ENCODE results near the gene CCDC69. TPM values are rescaled to one million over a fixed set of nuclear protein-coding genes. Genes with fewer than 3 reads are reported as not detected.
A peak's percentile ranks its signal among the peaks of the same experiment; 100 is the strongest.
"Not testable (repeated sequence)": the region's sequence is repeated elsewhere in the genome, so short reads cannot be mapped to it uniquely, and the experiment has no call there.

The CCDC69 gene
- total and polyA plus RNA-seq, 2 donors (not counting 1 experiment from before 2014, with no cell fraction given) = 58.7 to 125 TPM

DNA sequence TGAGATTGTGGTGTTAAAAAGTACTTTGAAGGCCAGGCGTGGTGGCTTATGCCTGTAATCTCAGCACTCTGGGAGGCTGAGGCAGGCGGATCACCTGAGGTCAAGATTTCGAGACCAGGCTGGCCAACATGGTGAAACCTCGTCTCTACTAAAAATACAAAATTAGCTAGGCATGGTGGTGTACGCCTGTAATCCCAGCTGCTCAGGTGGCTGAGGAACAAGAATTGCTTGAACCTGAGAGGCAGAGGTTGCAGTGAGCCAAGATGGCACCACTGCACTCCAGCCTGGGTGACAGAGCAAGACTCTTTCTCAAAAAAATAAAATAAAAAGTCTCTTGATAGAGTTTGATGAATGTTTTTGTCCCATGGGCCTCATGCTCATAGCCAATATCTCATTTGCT, 47.6 kb downstream of the CCDC69 start:
- H3K9ac ChIP-seq (ENCODE audit: low read length); ATAC-seq (ENCODE audit: low read depth); H3K9me3 Mint-ChIP-seq (ENCODE audit: insufficient read depth); H3K27me3 Mint-ChIP-seq; H3K27me3 ChIP-seq (replicated peaks in 1 of 4; ENCODE audit: control extremely low read depth in 1 of 4, control insufficient read depth in 3 of 4, insufficient read depth in 4 of 4, low read length in 3 of 4); DNase-seq; H3K79me2 ChIP-seq (ENCODE audit: control insufficient read depth, insufficient read depth, low read length); H3K4me3 ChIP-seq (ENCODE audit: control extremely low read depth in 1 of 5, extremely low read depth in 1 of 5, insufficient read depth in 1 of 5, low read depth in 2 of 5, low read length in 4 of 5); H3K4me3 Mint-ChIP-seq; H4K20me1 ChIP-seq (ENCODE audit: control insufficient read depth, insufficient read depth, low read length, poor library complexity, severe bottlenecking); H3K9me3 ChIP-seq (ENCODE audit: control extremely low read depth in 1 of 3, control insufficient read depth in 2 of 3, insufficient read depth in 1 of 3, low read length in 2 of 3); H2AFZ ChIP-seq (ENCODE audit: insufficient read depth, low read depth, low read length, poor library complexity, severe bottlenecking); H3K27ac ChIP-seq (ENCODE audit: low read length in 2 of 2); H3K27ac Mint-ChIP-seq; H3K4me2 ChIP-seq (replicated peaks; ENCODE audit: low read depth, low read length, poor library complexity, severe bottlenecking); POLR2A ChIA-PET: not testable (repeated sequence)
- Histone ChIP-seq H3K4me1 (ENCODE audit: control insufficient read depth in 2 of 2, insufficient read depth in 2 of 2, low read length in 2 of 2) (peaks cover 31 to 36% of the 10 kb centered on the region in 2 donors), H3K36me3 (replicated peaks in 1 of 2; ENCODE audit: control extremely low read depth in 1 of 2, control insufficient read depth in 1 of 2, extremely low read depth in 1 of 2, insufficient read depth in 2 of 2, low read length in 1 of 2) (peaks cover 0 to 19% of the 10 kb centered on the region in 2 experiments)
- intact Hi-C loops (cut with micrococcal nuclease) = loop anchor here (5.0 kb wide), 1 partner anchor 321 kb away; no protein-coding TSS in a partner anchor
- 100% methylated on average over 4 of the region's 5 CpGs for WGBS (ENCODE audit: insufficient coverage)
- H3K4me1 Mint-ChIP-seq = peaks cover 51% of the 10 kb centered on the region
- CTCF ChIA-PET = interaction anchor here (0.9 to 2.6 kb wide), 7 partner anchors 8 to 125 kb away, joined by 3 to 11 read pairs (median 4); no protein-coding TSS in a partner anchor

DNA sequence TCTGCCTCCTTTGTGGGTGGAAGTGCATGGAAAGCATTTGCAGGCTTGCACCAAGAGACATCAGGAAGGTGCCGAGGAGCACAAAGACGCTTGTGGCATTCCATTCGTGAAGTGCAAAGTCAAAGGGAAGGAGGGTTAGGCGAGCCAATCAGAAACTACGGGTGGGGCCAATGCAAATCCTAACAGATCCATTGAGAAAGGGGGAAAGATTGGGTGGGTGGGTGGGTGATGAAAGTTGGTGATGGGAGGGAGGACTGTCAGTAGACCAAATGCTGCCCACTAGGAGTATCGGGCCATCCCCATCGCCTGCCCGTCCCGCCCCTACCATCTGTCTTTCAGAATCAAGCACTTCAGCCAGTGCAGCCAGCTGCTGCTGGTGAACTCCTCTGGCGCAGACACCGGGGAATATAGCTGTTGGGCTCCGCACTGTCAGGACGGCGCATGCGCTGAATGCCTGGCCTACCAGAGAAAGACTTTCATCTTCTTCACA, 49.2 kb downstream of the CCDC69 start:
- DNase-seq = no peak
- CTCF ChIA-PET = no interaction called here
- Histone ChIP-seq H3K9ac (ENCODE audit: low read length) (no peak overlapping the region), H3K27ac (ENCODE audit: low read length in 2 of 2) (no peak overlapping the region), H3K4me1 (ENCODE audit: control insufficient read depth in 2 of 2, insufficient read depth in 2 of 2, low read length in 2 of 2) (peaks cover 43 to 44% of the 10 kb centered on the region in 2 donors), H3K27me3 (replicated peaks in 1 of 4; ENCODE audit: control extremely low read depth in 1 of 4, control insufficient read depth in 3 of 4, insufficient read depth in 4 of 4, low read length in 3 of 4) (no peaks in the 10 kb centered on the region), H3K4me3 (ENCODE audit: control extremely low read depth in 1 of 5, extremely low read depth in 1 of 5, insufficient read depth in 1 of 5, low read depth in 2 of 5, low read length in 4 of 5) (no peak overlapping the region), H3K36me3 (replicated peaks in 1 of 2; ENCODE audit: control extremely low read depth in 1 of 2, control insufficient read depth in 1 of 2, extremely low read depth in 1 of 2, insufficient read depth in 2 of 2, low read length in 1 of 2) (peaks cover 0 to 6% of the 10 kb centered on the region in 2 experiments), H2AFZ (ENCODE audit: insufficient read depth, low read depth, low read length, poor library complexity, severe bottlenecking) (no peak overlapping the region), H3K4me2 (replicated peaks; ENCODE audit: low read depth, low read length, poor library complexity, severe bottlenecking) (no peak overlapping the region), H4K20me1 (ENCODE audit: control insufficient read depth, insufficient read depth, low read length, poor library complexity, severe bottlenecking) (no peaks in the 10 kb centered on the region), H3K9me3 (ENCODE audit: control extremely low read depth in 1 of 3, control insufficient read depth in 2 of 3, insufficient read depth in 1 of 3, low read length in 2 of 3) (no peaks in the 10 kb centered on the region), H3K79me2 (ENCODE audit: control insufficient read depth, insufficient read depth, low read length) (no peaks in the 10 kb centered on the region)
- ATAC-seq (ENCODE audit: low read depth) = no peak
- TF ChIP-seq, protein P1, sequence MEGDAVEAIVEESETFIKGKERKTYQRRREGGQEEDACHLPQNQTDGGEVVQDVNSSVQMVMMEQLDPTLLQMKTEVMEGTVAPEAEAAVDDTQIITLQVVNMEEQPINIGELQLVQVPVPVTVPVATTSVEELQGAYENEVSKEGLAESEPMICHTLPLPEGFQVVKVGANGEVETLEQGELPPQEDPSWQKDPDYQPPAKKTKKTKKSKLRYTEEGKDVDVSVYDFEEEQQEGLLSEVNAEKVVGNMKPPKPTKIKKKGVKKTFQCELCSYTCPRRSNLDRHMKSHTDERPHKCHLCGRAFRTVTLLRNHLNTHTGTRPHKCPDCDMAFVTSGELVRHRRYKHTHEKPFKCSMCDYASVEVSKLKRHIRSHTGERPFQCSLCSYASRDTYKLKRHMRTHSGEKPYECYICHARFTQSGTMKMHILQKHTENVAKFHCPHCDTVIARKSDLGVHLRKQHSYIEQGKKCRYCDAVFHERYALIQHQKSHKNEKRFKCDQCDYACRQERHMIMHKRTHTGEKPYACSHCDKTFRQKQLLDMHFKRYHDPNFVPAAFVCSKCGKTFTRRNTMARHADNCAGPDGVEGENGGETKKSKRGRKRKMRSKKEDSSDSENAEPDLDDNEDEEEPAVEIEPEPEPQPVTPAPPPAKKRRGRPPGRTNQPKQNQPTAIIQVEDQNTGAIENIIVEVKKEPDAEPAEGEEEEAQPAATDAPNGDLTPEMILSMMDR (IDR thresholded peaks at IDR 0.05) = no peak
- no peak for TF ChIP-seq EZH2 (IDR thresholded peaks at IDR 0.05; ENCODE audit: borderline replicate concordance, insufficient read depth, low read depth, low read length, poor library complexity, severe bottlenecking)
- H3K27me3 Mint-ChIP-seq = no peaks in the 10 kb centered on the region
- POLR2A ChIA-PET = no interaction called here
- H3K4me3 Mint-ChIP-seq = no peak overlapping the region
- peaks cover 58% of the 10 kb centered on the region for H3K4me1 Mint-ChIP-seq
- intact Hi-C loops (cut with micrococcal nuclease) = loop anchor here (5.0 kb wide), 1 partner anchor 323 kb away; no protein-coding TSS in a partner anchor
- peak overlapping the region; percentile 53 for H3K27ac Mint-ChIP-seq
- 95% methylated on average over 14 of the region's 15 CpGs for WGBS (ENCODE audit: insufficient coverage)
- no peaks in the 10 kb centered on the region for H3K9me3 Mint-ChIP-seq (ENCODE audit: insufficient read depth)

Data from B cell (primary cell).